Uterus (tissue), 4 donors: ENCODE data around the gene GPX4. TPM values are rescaled to one million over a fixed set of nuclear protein-coding genes. Genes with fewer than 3 reads are reported as not detected.

Experiments
- DNase-seq, 2 donors: peaks; one replicate each; pipeline ENCODE4 v3.0.0-alpha.2; 2019 to 2020
- H3K27ac ChIP-seq, 2 donors: fragments of 200-600 bp; sonication (generic); 1 replicate in 1 of 2; 2 replicates in 1 of 2; pipeline ENCODE4 v1.5.1; 2016 to 2018
- H3K27me3 ChIP-seq, 2 donors: fragments of 200-600 bp; sonication (generic); one replicate each; pipeline ENCODE4 v1.5.1; 2018 to 2019; ENCODE audit warnings: control low read depth in 1 of 2
- H3K36me3 ChIP-seq, 2 donors: fragments of 200-600 bp; sonication (generic); one replicate each; pipeline ENCODE4 v1.5.1; 2019; ENCODE audit warnings: control low read depth in 1 of 2
- H3K4me1 ChIP-seq, 2 donors: fragments of 200-600 bp; sonication (generic); one replicate each; pipeline ENCODE4 v1.5.1; 2018 to 2019; ENCODE audit warnings: control low read depth in 1 of 2
- H3K4me3 ChIP-seq, 2 donors: fragments of 200-600 bp; sonication (generic); 1 replicate in 1 of 2; 2 replicates in 1 of 2; pipeline ENCODE4 v1.5.1; 2018 to 2019; ENCODE audit warnings: mild to moderate bottlenecking in 1 of 2
- H3K9me3 ChIP-seq, 2 donors: fragments of 200-600 bp; sonication (generic); one replicate each; pipeline ENCODE4 v1.5.1; 2019; ENCODE audit warnings: control low read depth in 1 of 2
- CTCF ChIP-seq, 4 experiments: fragments of 200-600 bp in 2 of 4; fragments of 450-650 bp in 2 of 4; sonication (generic) in 2 of 4; IDR thresholded peaks; one replicate each; pipeline ENCODE4 v1.5.1; 2016 to 2019; ENCODE audit warnings: antibody characterized with exemption in 4 of 4, mild to moderate bottlenecking in 2 of 4, moderate library complexity in 1 of 4
- POLR2A ChIP-seq, 2 donors: fragments of 450-650 bp; IDR thresholded peaks; one replicate each; pipeline ENCODE4 v1.6.1; 2016; ENCODE audit warnings: antibody characterized with exemption in 2 of 2, mild to moderate bottlenecking in 1 of 2, moderate library complexity in 1 of 2
- intact Hi-C: fragments of 100-400 bp; cut with DNase I; formaldehyde crosslinking; loops from one replicate; pipeline ENCODE4 v1.15.1; 2023; ENCODE audit warnings: low total_unique reads
- total RNA-seq, 4 donors: library from RNA; depleted of rRNA in 3 of 4; stranded (reverse); fragments of >200 nt in 3 of 4; gene quantifications; one replicate each; pipeline versions ENCODE4 v1.1.0 to v1.2.4, GENCODE V29; 2014 to 2023
- donor health status: DM: yes; HTN: yes; CAD: no.

GPX4 gene
- total RNA-seq, 4 donors from 2014 or later = 68.2 to 357 (median 163) TPM

- TF ChIP-seq POLR2A (IDR thresholded peaks at IDR 0.05) (no peak), CTCF (IDR thresholded peaks at IDR 0.05) (no peak)
- no peak for DNase-seq
- no peak overlapping the region for H3K4me3 ChIP-seq
- peaks cover 0 to 15% of the 10 kb centered on the region in 2 donors for H3K4me1 ChIP-seq
- H3K36me3 ChIP-seq = no peaks in the 10 kb centered on the region
- H3K27me3 ChIP-seq = peaks cover 13 to 22% of the 10 kb centered on the region in 2 donors
- intact Hi-C loops = no loop called here
- H3K27ac ChIP-seq = no peak overlapping the region
- peaks cover 0 to 17% of the 10 kb centered on the region in 2 donors for H3K9me3 ChIP-seq
Observed at GRCh38 chr19:1063030-1063908, 40.5 kb upstream of the GPX4 start.

DNA sequence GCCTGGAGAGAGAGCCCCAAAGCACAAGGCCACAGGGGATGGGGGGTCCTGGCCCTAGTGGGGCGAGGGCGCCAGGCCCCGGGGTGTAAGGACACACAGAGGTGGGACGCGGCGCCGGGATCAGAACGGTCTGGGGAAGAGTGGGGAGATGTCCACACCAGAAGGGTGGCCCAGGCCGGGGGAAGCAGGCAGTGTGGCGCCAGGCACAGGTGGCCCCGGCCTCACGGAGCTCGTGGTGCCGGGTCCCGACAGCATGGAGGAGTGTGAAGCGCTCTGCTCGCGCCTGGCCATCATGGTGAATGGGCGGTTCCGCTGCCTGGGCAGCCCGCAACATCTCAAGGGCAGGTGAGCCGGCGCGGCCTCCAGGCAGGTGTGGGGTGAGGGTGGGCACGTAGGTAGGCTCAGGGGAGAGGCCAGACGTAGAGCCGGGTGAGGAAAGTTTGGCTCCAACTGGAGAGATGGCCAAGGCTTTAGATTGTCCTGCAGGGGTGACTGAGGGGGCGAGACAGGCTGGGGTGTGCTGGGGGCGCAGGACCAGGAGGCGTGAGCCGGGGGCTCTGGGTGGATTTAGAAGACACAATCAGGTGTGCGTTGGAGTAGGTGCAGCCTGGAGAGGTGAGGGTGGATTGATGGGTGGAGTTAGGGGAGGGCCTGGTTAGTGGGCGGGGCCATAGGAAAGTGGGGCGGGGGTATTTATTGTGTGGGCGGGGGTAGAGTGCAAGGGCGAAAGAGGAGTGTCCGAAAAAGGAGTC lies 39.7 kb upstream of the GPX4 start:
- Histone ChIP-seq H3K36me3 (no peaks in the 10 kb centered on the region), H3K4me3 (no peak overlapping the region), H3K27ac (no peak overlapping the region), H3K4me1 (peaks cover 0 to 15% of the 10 kb centered on the region in 2 donors), H3K27me3 (peaks cover 13 to 30% of the 10 kb centered on the region in 2 donors), H3K9me3 (peaks cover 0 to 8% of the 10 kb centered on the region in 2 donors)
- no peak for DNase-seq
- intact Hi-C loops = no loop called here
- TF ChIP-seq CTCF (IDR thresholded peaks at IDR 0.05) (no peak), POLR2A (IDR thresholded peaks at IDR 0.05) (no peak)

GRCh38 chr19:1064661-1065605 lies 38.9 kb upstream of the GPX4 start:
- peaks cover 0 to 15% of the 10 kb centered on the region in 2 donors for H3K4me1 ChIP-seq
- no peak for TF ChIP-seq POLR2A (IDR thresholded peaks at IDR 0.05)
- peak; percentile 34 to 77 (median 70) for TF ChIP-seq CTCF (IDR thresholded peaks at IDR 0.05)
- no peak overlapping the region for H3K27ac ChIP-seq
- no peaks in the 10 kb centered on the region for H3K36me3 ChIP-seq
- H3K4me3 ChIP-seq = no peak overlapping the region
- peaks cover 0 to 1% of the 10 kb centered on the region in 2 donors for H3K9me3 ChIP-seq
- intact Hi-C loops = no loop called here
- H3K27me3 ChIP-seq = peaks cover 13 to 38% of the 10 kb centered on the region in 2 donors
- peak in 1 of 2 donors; percentile 51 for DNase-seq

DNA sequence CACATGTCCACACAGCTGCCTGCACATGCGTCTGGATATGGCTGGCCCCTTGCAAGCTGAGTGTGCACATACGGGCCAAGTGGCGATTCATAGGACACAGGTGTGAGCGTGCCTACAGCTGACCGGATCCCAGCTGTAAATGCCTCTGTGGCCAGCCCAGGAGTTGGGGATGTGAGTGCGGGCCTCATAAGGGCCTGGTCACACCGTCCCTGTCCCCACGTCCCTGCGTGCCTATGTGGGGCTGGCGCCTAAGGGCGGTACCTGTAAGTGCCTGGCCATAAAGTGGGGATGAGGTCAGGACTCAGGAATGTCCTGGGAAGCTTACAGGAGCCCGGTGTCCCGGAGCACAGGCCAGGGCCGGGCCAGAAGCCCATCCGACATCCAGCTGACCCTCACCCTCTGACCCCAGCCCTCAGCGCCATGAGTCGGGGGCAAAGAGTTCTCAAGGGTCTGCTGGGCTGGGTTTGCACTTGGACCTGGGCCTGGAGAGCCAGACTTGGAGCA lies 38.1 kb upstream of the GPX4 start:
- no peak overlapping the region for H3K4me3 ChIP-seq
- intact Hi-C loops = no loop called here
- no peak for TF ChIP-seq POLR2A (IDR thresholded peaks at IDR 0.05)
- H3K27me3 ChIP-seq = peaks cover 17 to 45% of the 10 kb centered on the region in 2 donors
- H3K27ac ChIP-seq = no peak overlapping the region
- H3K36me3 ChIP-seq = no peaks in the 10 kb centered on the region
- no peak for DNase-seq
- H3K4me1 ChIP-seq = peaks cover 0 to 15% of the 10 kb centered on the region in 2 donors
- H3K9me3 ChIP-seq = no peaks in the 10 kb centered on the region

DNA sequence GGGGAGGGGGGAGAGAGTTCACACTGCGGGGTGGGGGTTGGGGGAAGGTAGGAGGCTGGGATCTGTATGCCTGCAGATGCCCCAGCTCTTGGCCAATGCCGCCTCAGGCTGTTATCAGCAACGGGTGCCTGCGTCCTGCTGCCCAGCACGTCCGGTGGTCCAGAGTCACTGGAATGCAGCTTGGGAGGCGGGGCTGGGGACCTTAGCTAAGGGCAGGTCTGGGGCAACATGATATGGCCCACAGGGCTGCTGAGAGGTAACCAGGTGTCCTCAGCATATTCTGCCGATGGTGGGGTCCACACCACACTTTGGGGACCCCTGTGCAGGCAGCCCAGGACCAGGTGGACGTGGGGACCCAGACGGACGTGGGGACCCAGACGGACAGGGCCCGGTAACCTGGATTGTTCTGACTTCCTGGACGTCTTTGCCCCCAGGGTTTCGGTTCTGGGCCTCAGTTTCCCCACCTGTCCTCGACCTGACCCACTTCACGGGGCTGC lies 37.5 kb upstream of the GPX4 start:
- H3K4me1 ChIP-seq = peaks cover 0 to 18% of the 10 kb centered on the region in 2 donors
- no peak overlapping the region for H3K4me3 ChIP-seq
- H3K36me3 ChIP-seq = no peaks in the 10 kb centered on the region
- no peak for DNase-seq
- peaks cover 21 to 50% of the 10 kb centered on the region in 2 donors for H3K27me3 ChIP-seq
- TF ChIP-seq POLR2A (IDR thresholded peaks at IDR 0.05) (no peak), CTCF (IDR thresholded peaks at IDR 0.05) (no peak)
- no peaks in the 10 kb centered on the region for H3K9me3 ChIP-seq
- H3K27ac ChIP-seq = no peak overlapping the region
- intact Hi-C loops = no loop called here
